HG03378 (cell line): ENCODE results near the gene ITIH2.
"Not testable (repeated sequence)": the region's sequence is repeated elsewhere in the genome, so short reads cannot be mapped to it uniquely, and the experiment has no call there.

Source experiments
- ATAC-seq: cut with Tn5 transposase; IDR thresholded peaks from one replicate; pipeline ENCODE4 v1.9.1; 2021; ENCODE audit warnings: mild to moderate bottlenecking, moderate library complexity; ENCODE audit not compliant: unreplicated experiment

Gene ITIH2

GRCh38 chr10:7744307-7744706 is 41.2 kb downstream of the ITIH2 start:
- no peak for ATAC-seq

GRCh38 chr10:7748637-7749036 is 45.5 kb downstream of the ITIH2 start:
- not testable (repeated sequence) for ATAC-seq

GRCh38 chr10:7750222-7750621 is 47.1 kb downstream of the ITIH2 start:
- no peak for ATAC-seq

GRCh38 chr10:7752251-7752650 is 49.1 kb downstream of the ITIH2 start:
- no peak for ATAC-seq

- no peak for ATAC-seq
These were observed 52.0 kb downstream of the ITIH2 start for GRCh38 chr10:7755103-7755502.

- no peak for ATAC-seq
These were observed 53.4 kb downstream of the ITIH2 start for GRCh38 chr10:7756360-7756992.

- no peak for ATAC-seq
These were observed 60.8 kb downstream of the ITIH2 start for GRCh38 chr10:7763929-7764328.

GRCh38 chr10:7766241-7766640 is 63.1 kb downstream of the ITIH2 start:
- no peak for ATAC-seq

- no peak for ATAC-seq
These were observed 64.1 kb downstream of the ITIH2 start for GRCh38 chr10:7767209-7767608.

GRCh38 chr10:7768417-7768816 is 65.3 kb downstream of the ITIH2 start:
- no peak for ATAC-seq

GRCh38 chr10:7773845-7774801 is 71.0 kb downstream of the ITIH2 start:
- no peak for ATAC-seq

- no peak for ATAC-seq
These were observed 73.7 kb downstream of the ITIH2 start for GRCh38 chr10:7776777-7777176.

- ATAC-seq: not testable (repeated sequence)
These were observed 79.1 kb downstream of the ITIH2 start for GRCh38 chr10:7782194-7782593.

- ATAC-seq: no peak
These were observed 83.3 kb downstream of the ITIH2 start for GRCh38 chr10:7786430-7786829.

- ATAC-seq: peak; percentile 13
These were observed 84.2 kb downstream of the ITIH2 start for GRCh38 chr10:7787150-7787856.

- peak; percentile 91 for ATAC-seq
These were observed 84.9 kb downstream of the ITIH2 start, which contains the start of the genes ATP5F1C and KIN for GRCh38 chr10:7787857-7788638. Gene ATP5F1C (plus strand): TSS chr10:7788177. CDS start chr10:7788208, 31 bp downstream. Gene KIN (minus strand): TSS chr10:7787993. CDS start chr10:7787933, 60 bp downstream.

GRCh38 chr10:7788639-7789286 is 85.6 kb downstream of the ITIH2 start:
- ATAC-seq: peak; percentile 10

GRCh38 chr10:7789390-7789789 is 86.3 kb downstream of the ITIH2 start:
- ATAC-seq: no peak

GRCh38 chr10:7792541-7792940 is 89.4 kb downstream of the ITIH2 start:
- no peak for ATAC-seq
